ENCODE results near the gene TJP1. TPM values are rescaled to one million over a fixed set of nuclear protein-coding genes. Genes with fewer than 3 reads are reported as not detected.
A peak's percentile ranks its signal among the peaks of the same experiment; 100 is the strongest.

TJP1 gene
- total and polyA plus RNA-seq, 9 of the 15 experiments (the other 6 are each of a cell fraction or from before 2014, with no cell fraction given) = 9.1 to 39.3 (median 28.0) TPM

- no peak overlapping the region; the same call in 2 of the 3 replicates for H3K27ac ChIP-seq (ENCODE audit: extremely low read depth, low read depth, low read length)
- no TSS peak for BruUV-seq (replicated peaks)
- peak; percentile 87 for FAIRE-seq
- WGBS (ENCODE audit: insufficient coverage, low coverage, missing lambda C conversion rate) = 18% methylated on average over 30 of the region's 33 CpGs
- H3K4me2 ChIP-seq (ENCODE audit: insufficient read depth, low read length) = peak overlapping the region; percentile 71
- no peaks in the 10 kb centered on the region for H3K27me3 ChIP-seq (ENCODE audit: control insufficient read depth in 2 of 2, insufficient read depth in 2 of 2, low read length in 2 of 2)
- H3K9me1 ChIP-seq (ENCODE audit: control insufficient read depth, insufficient read depth, low read length) = no peaks in the 10 kb centered on the region
- peak overlapping the region; percentile 38 for H3K4me3 ChIP-seq
- intact Hi-C loops (cut with micrococcal nuclease) = no loop called here
- peaks cover 4 to 5% of the 10 kb centered on the region in 2 experiments; a peak in 3 of 5 replicates for H3K4me1 ChIP-seq (replicated peaks in 1 of 2; ENCODE audit: control insufficient read depth in 2 of 2, insufficient read depth in 2 of 2, low read length in 2 of 2)
- peak; percentile 100 for ATAC-seq
- in situ Hi-C loops (cut with MboI) = no loop called here
- no peaks in the 10 kb centered on the region for H3K36me3 ChIP-seq (ENCODE audit: control insufficient read depth, insufficient read depth, low read length)
- CTCF ChIA-PET (ENCODE audit: low intra/inter-chr PET ratio) = interaction anchor here (0.7 to 1.1 kb wide), 2 partner anchors 269 to 419 kb away, joined by 3 to 4 read pairs; no protein-coding TSS in a partner anchor
- POLR2A ChIA-PET = interaction anchor here (0.7 to 1.0 kb wide), 3 partner anchors 43 to 269 kb away, joined by 3 read pairs; no protein-coding TSS in a partner anchor
- peaks cover 3% of the 10 kb centered on the region; the same call in 1 of the 2 replicates for H3K9me3 ChIP-seq (replicated peaks; ENCODE audit: control insufficient read depth, insufficient read depth, low read depth, low read length)
- DNase-seq (ENCODE audit: extremely low read depth in 1 of 4, low spot score in 3 of 4) = peak; percentile 42 to 78 (median 53)
- H4K20me1 ChIP-seq (replicated peaks; ENCODE audit: control insufficient read depth, insufficient read depth, low read length) = no peaks in the 10 kb centered on the region
- H3K9ac ChIP-seq (ENCODE audit: insufficient read depth in 1 of 2, low read depth in 2 of 2, low read length in 2 of 2) = no peak overlapping the region
- no peaks in the 10 kb centered on the region for H3K79me2 ChIP-seq (ENCODE audit: control insufficient read depth, insufficient read depth, low read length)
- H2AFZ ChIP-seq (ENCODE audit: low read depth, low read length) = peak overlapping the region; percentile 97
- TF ChIP-seq MYC (IDR thresholded peaks at IDR 0.05; ENCODE audit: low read depth, low read length) = 0 out of 2 replicates have a peak, but pooled peaks have one; percentile 20
- no peak for TF ChIP-seq MYC (CRISPR knock-in tag; IDR thresholded peaks at IDR 0.05; ENCODE audit: borderline replicate concordance, low read depth)
- peak in 1 of 3 experiments; percentile 62 for TF ChIP-seq YY1 (IDR thresholded peaks at IDR 0.05; ENCODE audit: borderline replicate concordance in 1 of 3, control insufficient read depth in 1 of 3, extremely low read depth in 1 of 3, insufficient read depth in 3 of 3, insufficient read length in 1 of 3, insufficient replicate concordance in 2 of 3, low read depth in 1 of 3, low read length in 2 of 3)
- no peak for TF ChIP-seq GTF3C2 (IDR thresholded peaks at IDR 0.05; ENCODE audit: borderline replicate concordance, extremely low read depth, insufficient read length)
- TF ChIP-seq, protein P1, sequence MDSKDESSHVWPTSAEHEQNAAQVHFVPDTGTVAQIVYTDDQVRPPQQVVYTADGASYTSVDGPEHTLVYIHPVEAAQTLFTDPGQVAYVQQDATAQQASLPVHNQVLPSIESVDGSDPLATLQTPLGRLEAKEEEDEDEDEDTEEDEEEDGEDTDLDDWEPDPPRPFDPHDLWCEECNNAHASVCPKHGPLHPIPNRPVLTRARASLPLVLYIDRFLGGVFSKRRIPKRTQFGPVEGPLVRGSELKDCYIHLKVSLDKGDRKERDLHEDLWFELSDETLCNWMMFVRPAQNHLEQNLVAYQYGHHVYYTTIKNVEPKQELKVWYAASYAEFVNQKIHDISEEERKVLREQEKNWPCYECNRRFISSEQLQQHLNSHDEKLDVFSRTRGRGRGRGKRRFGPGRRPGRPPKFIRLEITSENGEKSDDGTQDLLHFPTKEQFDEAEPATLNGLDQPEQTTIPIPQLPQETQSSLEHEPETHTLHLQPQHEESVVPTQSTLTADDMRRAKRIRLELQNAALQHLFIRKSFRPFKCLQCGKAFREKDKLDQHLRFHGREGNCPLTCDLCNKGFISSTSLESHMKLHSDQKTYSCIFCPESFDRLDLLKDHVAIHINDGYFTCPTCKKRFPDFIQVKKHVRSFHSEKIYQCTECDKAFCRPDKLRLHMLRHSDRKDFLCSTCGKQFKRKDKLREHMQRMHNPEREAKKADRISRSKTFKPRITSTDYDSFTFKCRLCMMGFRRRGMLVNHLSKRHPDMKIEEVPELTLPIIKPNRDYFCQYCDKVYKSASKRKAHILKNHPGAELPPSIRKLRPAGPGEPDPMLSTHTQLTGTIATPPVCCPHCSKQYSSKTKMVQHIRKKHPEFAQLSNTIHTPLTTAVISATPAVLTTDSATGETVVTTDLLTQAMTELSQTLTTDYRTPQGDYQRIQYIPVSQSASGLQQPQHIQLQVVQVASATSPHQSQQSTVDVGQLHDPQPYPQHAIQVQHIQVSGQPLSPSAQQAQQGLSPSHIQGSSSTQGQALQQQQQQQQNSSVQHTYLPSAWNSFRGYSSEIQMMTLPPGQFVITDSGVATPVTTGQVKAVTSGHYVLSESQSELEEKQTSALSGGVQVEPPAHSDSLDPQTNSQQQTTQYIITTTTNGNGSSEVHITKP (IDR thresholded peaks at IDR 0.05; ENCODE audit: partially characterized antibody) = no peak
- no peak for TF ChIP-seq SMARCA5 (IDR thresholded peaks at IDR 0.05)
- TF ChIP-seq EGR1 (conservative IDR thresholded peaks at IDR 0.05) = 0 out of 2 replicates have a peak, but pooled peaks have one; percentile 18
- TF ChIP-seq, protein P2, sequence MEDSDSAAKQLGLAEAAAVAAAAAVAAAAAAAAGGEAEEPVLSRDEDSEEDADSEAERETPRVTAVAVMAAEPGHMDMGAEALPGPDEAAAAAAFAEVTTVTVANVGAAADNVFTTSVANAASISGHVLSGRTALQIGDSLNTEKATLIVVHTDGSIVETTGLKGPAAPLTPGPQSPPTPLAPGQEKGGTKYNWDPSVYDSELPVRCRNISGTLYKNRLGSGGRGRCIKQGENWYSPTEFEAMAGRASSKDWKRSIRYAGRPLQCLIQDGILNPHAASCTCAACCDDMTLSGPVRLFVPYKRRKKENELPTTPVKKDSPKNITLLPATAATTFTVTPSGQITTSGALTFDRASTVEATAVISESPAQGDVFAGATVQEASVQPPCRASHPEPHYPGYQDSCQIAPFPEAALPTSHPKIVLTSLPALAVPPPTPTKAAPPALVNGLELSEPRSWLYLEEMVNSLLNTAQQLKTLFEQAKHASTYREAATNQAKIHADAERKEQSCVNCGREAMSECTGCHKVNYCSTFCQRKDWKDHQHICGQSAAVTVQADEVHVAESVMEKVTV (CRISPR knock-in tag; IDR thresholded peaks at IDR 0.05) = no peak
Measured at GRCh38 chr15:29656636-29657475, 165.4 kb downstream of the TJP1 start.
